ENCODE results near the gene PRSS3.
A peak's percentile ranks its signal among the peaks of the same experiment; 100 is the strongest.
"Not testable (repeated sequence)": the region's sequence is repeated elsewhere in the genome, so short reads cannot be mapped to it uniquely, and the experiment has no call there.

The PRSS3 gene

GRCh38 chr9:33795281-33795680 lies at the start of gene PRSS3:
Gene PRSS3, plus strand, starts transcription at chr9:33795561. Its CDS starts 13 bp downstream, at chr9:33795574.
- no peak for DNase-seq

- peak; percentile 31 for DNase-seq
Measured at GRCh38 chr9:33748633-33749304, 46.6 kb upstream of the PRSS3 start.

GRCh38 chr9:33749305-33749654 lies 46.1 kb upstream of the PRSS3 start:
- DNase-seq = peak; percentile 40

- no peak for DNase-seq
Measured at GRCh38 chr9:33750307-33750838, 45.0 kb upstream of the PRSS3 start.

- DNase-seq = no peak
Measured at GRCh38 chr9:33750839-33751339, 44.5 kb upstream of the PRSS3 start.

GRCh38 chr9:33751536-33752129 lies 43.7 kb upstream of the PRSS3 start:
- DNase-seq = no peak

GRCh38 chr9:33752130-33752637 lies 43.2 kb upstream of the PRSS3 start:
- no peak for DNase-seq

GRCh38 chr9:33752789-33753188 lies 42.6 kb upstream of the PRSS3 start:
- not testable (repeated sequence) for DNase-seq

GRCh38 chr9:33759648-33760047 lies 35.7 kb upstream of the PRSS3 start:
- DNase-seq = not testable (repeated sequence)

GRCh38 chr9:33762343-33762742 lies 33.0 kb upstream of the PRSS3 start:
- no peak for DNase-seq

GRCh38 chr9:33763709-33764108 lies 31.7 kb upstream of the PRSS3 start:
- not testable (repeated sequence) for DNase-seq

- no peak for DNase-seq
Measured at GRCh38 chr9:33765411-33765810, 29.9 kb upstream of the PRSS3 start.

- not testable (repeated sequence) for DNase-seq
Measured at GRCh38 chr9:33770156-33770880, 25.0 kb upstream of the PRSS3 start.

GRCh38 chr9:33773135-33773534 lies 22.2 kb upstream of the PRSS3 start:
- DNase-seq = not testable (repeated sequence)

GRCh38 chr9:33774074-33774659 lies 21.2 kb upstream of the PRSS3 start:
- not testable (repeated sequence) for DNase-seq

- DNase-seq = no peak
Measured at GRCh38 chr9:33776578-33776977, 18.8 kb upstream of the PRSS3 start.

- DNase-seq = peak; percentile 63
Measured at GRCh38 chr9:33778700-33779351, 16.5 kb upstream of the PRSS3 start.

- no peak for DNase-seq
Measured at GRCh38 chr9:33780276-33780675, 15.1 kb upstream of the PRSS3 start.

- DNase-seq = no peak
Measured at GRCh38 chr9:33781736-33782135, 13.6 kb upstream of the PRSS3 start.

GRCh38 chr9:33782395-33783152 lies 12.8 kb upstream of the PRSS3 start:
- DNase-seq = no peak

GRCh38 chr9:33785914-33786313 lies 9.4 kb upstream of the PRSS3 start:
- DNase-seq = no peak

- DNase-seq = no peak
Measured at GRCh38 chr9:33786681-33787080, 8.7 kb upstream of the PRSS3 start.

Data from CD4-positive, alpha-beta T cell treated with Interleukin-12 subunit alpha and Interleukin-12 subunit beta, for 1 hour (primary cell).